ENCODE results near the gene RAPGEF1.
A peak's percentile ranks its signal among the peaks of the same experiment; 100 is the strongest.

RAPGEF1 gene

DNA sequence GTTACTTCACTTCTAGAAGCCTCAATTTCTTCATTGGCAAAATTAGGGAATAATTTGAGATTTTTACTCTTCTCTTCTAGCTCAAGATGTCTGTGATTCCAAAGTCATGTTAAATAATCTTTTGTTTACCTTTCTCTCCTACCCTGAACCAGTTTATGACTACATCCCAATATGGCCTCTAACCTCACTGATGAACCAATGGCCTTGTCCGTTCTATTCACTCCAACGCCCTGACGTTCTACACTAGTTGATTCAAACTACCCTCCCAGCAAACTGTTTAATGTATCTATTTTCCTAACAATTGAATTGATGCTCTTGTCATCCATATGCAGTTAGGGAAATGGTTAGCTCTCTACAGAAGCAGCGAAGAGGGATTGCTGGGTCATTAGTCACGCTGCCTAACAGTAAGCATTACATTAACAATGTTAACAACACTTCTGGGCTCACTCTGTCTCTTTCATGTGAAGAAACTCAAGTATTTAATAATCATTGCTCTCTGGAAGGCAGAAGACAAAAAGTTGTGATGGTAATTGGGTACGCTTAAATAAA, 38.0 kb downstream of the RAPGEF1 start:
- Histone ChIP-seq H3K4me3 (ENCODE audit: low read depth, low read length) (no peak overlapping the region), H3K4me1 (ENCODE audit: control insufficient read depth, insufficient read depth, low read length) (peaks cover 6% of the 10 kb centered on the region), H3K9me3 (ENCODE audit: control insufficient read depth, insufficient read depth, low read depth, low read length) (no peaks in the 10 kb centered on the region), H3K27ac (ENCODE audit: extremely low read depth, low read depth, low read length) (no peak overlapping the region), H3K36me3 (ENCODE audit: control insufficient read depth in 2 of 2, insufficient read depth in 1 of 2, low read length in 2 of 2) (no peaks in the 10 kb centered on the region)
- ChIA-PET POLR2A (no interaction called here), CTCF (interaction anchor here (1.3 kb wide), 1 partner anchor 24 kb away, joined by 5 read pairs; no protein-coding TSS in a partner anchor)
- TF ChIP-seq, protein P1, sequence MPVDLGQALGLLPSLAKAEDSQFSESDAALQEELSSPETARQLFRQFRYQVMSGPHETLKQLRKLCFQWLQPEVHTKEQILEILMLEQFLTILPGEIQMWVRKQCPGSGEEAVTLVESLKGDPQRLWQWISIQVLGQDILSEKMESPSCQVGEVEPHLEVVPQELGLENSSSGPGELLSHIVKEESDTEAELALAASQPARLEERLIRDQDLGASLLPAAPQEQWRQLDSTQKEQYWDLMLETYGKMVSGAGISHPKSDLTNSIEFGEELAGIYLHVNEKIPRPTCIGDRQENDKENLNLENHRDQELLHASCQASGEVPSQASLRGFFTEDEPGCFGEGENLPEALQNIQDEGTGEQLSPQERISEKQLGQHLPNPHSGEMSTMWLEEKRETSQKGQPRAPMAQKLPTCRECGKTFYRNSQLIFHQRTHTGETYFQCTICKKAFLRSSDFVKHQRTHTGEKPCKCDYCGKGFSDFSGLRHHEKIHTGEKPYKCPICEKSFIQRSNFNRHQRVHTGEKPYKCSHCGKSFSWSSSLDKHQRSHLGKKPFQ (tag by site-specific recombination; IDR thresholded peaks at IDR 0.05), result no peak
- no peak for TF ChIP-seq ZNF266 (tag by site-specific recombination; IDR thresholded peaks at IDR 0.05; ENCODE audit: low read depth)
- peak; percentile 66; the same call in 1 of the 2 replicates for TF ChIP-seq OSR2 (tag by site-specific recombination; IDR thresholded peaks at IDR 0.05)
- no peak for TF ChIP-seq ZNF623 (tag by site-specific recombination; IDR thresholded peaks at IDR 0.05)
- TF ChIP-seq ZNF155 (tag by site-specific recombination; IDR thresholded peaks at IDR 0.05), result no peak
- TF ChIP-seq, protein P2, sequence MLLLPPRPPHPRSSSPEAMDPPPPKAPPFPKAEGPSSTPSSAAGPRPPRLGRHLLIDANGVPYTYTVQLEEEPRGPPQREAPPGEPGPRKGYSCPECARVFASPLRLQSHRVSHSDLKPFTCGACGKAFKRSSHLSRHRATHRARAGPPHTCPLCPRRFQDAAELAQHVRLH (tag by site-specific recombination; IDR thresholded peaks at IDR 0.05), result no peak
- no peak for TF ChIP-seq ZBTB8A (tag by site-specific recombination; IDR thresholded peaks at IDR 0.05)
- TF ChIP-seq ZNF221 (tag by site-specific recombination; IDR thresholded peaks at IDR 0.05; ENCODE audit: borderline replicate concordance), result no peak
- TF ChIP-seq SP7 (tag by site-specific recombination; IDR thresholded peaks at IDR 0.05), result peak; percentile 22; the same call in 1 of the 2 replicates
- TF ChIP-seq ZNF10 (tag by site-specific recombination; IDR thresholded peaks at IDR 0.05), result no peak
- TF ChIP-seq ZNF791 (tag by site-specific recombination; IDR thresholded peaks at IDR 0.05), result no peak
- TF ChIP-seq ZNF133 (tag by site-specific recombination; IDR thresholded peaks at IDR 0.05), result no peak
- TF ChIP-seq ZNF785 (tag by site-specific recombination; IDR thresholded peaks at IDR 0.05), result no peak

DNA sequence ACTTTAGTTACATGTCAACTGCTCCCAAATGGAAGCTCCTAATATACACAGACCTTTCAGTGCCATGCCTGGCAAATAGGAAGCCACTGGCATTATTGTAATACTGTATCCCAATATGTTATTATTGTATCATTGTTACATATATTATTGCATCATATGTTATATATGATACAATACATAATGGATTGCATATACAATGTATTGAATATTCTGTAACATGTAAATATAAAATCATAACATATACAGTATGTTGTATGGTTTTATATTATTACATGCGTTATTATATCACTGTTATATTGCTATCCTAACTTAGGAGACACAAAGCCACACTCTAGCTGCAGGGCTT, 38.5 kb downstream of the RAPGEF1 start:
- ChIA-PET POLR2A (no interaction called here), CTCF (interaction anchor here (1.3 kb wide), 1 partner anchor 24 kb away, joined by 5 read pairs; no protein-coding TSS in a partner anchor)
- Histone ChIP-seq H3K9me3 (ENCODE audit: control insufficient read depth, insufficient read depth, low read depth, low read length) (no peaks in the 10 kb centered on the region), H3K4me1 (ENCODE audit: control insufficient read depth, insufficient read depth, low read length) (peaks cover 6% of the 10 kb centered on the region), H3K4me3 (ENCODE audit: low read depth, low read length) (no peak overlapping the region), H3K27ac (ENCODE audit: extremely low read depth, low read depth, low read length) (no peak overlapping the region), H3K36me3 (ENCODE audit: control insufficient read depth in 2 of 2, insufficient read depth in 1 of 2, low read length in 2 of 2) (no peaks in the 10 kb centered on the region)
- TF ChIP-seq ZNF175 (tag by site-specific recombination; IDR thresholded peaks at IDR 0.05) (no peak), ZNF658 (tag by site-specific recombination; IDR thresholded peaks at IDR 0.05) (no peak), ZNF433 (tag by site-specific recombination; IDR thresholded peaks at IDR 0.05; ENCODE audit: low read depth) (no peak), ZNF202 (tag by site-specific recombination; IDR thresholded peaks at IDR 0.05; ENCODE audit: borderline replicate concordance) (no peak), ZSCAN16 (tag by site-specific recombination; IDR thresholded peaks at IDR 0.05) (no peak), ZNF596 (tag by site-specific recombination; IDR thresholded peaks at IDR 0.05) (no peak)
- TF ChIP-seq, protein P3, sequence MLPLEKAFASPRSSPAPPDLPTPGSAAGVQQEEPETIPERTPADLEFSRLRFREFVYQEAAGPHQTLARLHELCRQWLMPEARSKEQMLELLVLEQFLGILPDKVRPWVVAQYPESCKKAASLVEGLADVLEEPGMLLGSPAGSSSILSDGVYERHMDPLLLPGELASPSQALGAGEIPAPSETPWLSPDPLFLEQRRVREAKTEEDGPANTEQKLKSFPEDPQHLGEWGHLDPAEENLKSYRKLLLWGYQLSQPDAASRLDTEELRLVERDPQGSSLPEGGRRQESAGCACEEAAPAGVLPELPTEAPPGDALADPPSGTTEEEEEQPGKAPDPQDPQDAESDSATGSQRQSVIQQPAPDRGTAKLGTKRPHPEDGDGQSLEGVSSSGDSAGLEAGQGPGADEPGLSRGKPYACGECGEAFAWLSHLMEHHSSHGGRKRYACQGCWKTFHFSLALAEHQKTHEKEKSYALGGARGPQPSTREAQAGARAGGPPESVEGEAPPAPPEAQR (tag by site-specific recombination; IDR thresholded peaks at IDR 0.05), result no peak
- TF ChIP-seq, protein P4, sequence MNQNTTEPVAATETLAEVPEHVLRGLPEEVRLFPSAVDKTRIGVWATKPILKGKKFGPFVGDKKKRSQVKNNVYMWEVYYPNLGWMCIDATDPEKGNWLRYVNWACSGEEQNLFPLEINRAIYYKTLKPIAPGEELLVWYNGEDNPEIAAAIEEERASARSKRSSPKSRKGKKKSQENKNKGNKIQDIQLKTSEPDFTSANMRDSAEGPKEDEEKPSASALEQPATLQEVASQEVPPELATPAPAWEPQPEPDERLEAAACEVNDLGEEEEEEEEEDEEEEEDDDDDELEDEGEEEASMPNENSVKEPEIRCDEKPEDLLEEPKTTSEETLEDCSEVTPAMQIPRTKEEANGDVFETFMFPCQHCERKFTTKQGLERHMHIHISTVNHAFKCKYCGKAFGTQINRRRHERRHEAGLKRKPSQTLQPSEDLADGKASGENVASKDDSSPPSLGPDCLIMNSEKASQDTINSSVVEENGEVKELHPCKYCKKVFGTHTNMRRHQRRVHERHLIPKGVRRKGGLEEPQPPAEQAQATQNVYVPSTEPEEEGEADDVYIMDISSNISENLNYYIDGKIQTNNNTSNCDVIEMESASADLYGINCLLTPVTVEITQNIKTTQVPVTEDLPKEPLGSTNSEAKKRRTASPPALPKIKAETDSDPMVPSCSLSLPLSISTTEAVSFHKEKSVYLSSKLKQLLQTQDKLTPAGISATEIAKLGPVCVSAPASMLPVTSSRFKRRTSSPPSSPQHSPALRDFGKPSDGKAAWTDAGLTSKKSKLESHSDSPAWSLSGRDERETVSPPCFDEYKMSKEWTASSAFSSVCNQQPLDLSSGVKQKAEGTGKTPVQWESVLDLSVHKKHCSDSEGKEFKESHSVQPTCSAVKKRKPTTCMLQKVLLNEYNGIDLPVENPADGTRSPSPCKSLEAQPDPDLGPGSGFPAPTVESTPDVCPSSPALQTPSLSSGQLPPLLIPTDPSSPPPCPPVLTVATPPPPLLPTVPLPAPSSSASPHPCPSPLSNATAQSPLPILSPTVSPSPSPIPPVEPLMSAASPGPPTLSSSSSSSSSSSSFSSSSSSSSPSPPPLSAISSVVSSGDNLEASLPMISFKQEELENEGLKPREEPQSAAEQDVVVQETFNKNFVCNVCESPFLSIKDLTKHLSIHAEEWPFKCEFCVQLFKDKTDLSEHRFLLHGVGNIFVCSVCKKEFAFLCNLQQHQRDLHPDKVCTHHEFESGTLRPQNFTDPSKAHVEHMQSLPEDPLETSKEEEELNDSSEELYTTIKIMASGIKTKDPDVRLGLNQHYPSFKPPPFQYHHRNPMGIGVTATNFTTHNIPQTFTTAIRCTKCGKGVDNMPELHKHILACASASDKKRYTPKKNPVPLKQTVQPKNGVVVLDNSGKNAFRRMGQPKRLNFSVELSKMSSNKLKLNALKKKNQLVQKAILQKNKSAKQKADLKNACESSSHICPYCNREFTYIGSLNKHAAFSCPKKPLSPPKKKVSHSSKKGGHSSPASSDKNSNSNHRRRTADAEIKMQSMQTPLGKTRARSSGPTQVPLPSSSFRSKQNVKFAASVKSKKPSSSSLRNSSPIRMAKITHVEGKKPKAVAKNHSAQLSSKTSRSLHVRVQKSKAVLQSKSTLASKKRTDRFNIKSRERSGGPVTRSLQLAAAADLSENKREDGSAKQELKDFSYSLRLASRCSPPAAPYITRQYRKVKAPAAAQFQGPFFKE (tag by site-specific recombination; IDR thresholded peaks at IDR 0.05; ENCODE audit: borderline replicate concordance), result no peak
- TF ChIP-seq, protein P5, sequence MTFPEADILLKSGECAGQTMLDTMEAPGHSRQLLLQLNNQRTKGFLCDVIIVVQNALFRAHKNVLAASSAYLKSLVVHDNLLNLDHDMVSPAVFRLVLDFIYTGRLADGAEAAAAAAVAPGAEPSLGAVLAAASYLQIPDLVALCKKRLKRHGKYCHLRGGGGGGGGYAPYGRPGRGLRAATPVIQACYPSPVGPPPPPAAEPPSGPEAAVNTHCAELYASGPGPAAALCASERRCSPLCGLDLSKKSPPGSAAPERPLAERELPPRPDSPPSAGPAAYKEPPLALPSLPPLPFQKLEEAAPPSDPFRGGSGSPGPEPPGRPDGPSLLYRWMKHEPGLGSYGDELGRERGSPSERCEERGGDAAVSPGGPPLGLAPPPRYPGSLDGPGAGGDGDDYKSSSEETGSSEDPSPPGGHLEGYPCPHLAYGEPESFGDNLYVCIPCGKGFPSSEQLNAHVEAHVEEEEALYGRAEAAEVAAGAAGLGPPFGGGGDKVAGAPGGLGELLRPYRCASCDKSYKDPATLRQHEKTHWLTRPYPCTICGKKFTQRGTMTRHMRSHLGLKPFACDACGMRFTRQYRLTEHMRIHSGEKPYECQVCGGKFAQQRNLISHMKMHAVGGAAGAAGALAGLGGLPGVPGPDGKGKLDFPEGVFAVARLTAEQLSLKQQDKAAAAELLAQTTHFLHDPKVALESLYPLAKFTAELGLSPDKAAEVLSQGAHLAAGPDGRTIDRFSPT (tag by site-specific recombination; IDR thresholded peaks at IDR 0.05), result no peak
- TF ChIP-seq, protein P6, sequence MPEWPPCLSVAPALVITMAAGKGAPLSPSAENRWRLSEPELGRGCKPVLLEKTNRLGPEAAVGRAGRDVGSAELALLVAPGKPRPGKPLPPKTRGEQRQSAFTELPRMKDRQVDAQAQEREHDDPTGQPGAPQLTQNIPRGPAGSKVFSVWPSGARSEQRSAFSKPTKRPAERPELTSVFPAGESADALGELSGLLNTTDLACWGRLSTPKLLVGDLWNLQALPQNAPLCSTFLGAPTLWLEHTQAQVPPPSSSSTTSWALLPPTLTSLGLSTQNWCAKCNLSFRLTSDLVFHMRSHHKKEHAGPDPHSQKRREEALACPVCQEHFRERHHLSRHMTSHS (tag by site-specific recombination; IDR thresholded peaks at IDR 0.05), result no peak
